A549 (cell line): ENCODE results near the gene GALNT15. TPM values are rescaled to one million over a fixed set of nuclear protein-coding genes. Genes with fewer than 3 reads are reported as not detected.

ENCODE experiments used
- ATAC-seq, 2 experiments: fragments of 200-7000 bp in 1 of 2; fragments of >200 bp in 1 of 2; cut with Nextera tagmentation in 1 of 2; cut with Tn5 transposase in 1 of 2; 3 replicates each; pipeline versions ENCODE4 v1.8.0 to v1.9.1; 2018 to 2020; ENCODE audit warnings: mild to moderate bottlenecking in 1 of 2, moderate library complexity in 1 of 2
- CTCF ChIA-PET: fragments of 300-600 bp; sonication (Branson Sonifier 250); formaldehyde crosslinking; extraction: SDS; loops from one replicate; lab custom pipeline; 2021; ENCODE audit warnings: antibody characterized with exemption, inconsistent platforms; lab: Yijun Ruan, JAX
- POLR2A ChIA-PET: fragments of 350-600 bp; formaldehyde crosslinking; extraction: SDS; loops from one replicate; lab custom pipeline; 2021; ENCODE audit warnings: antibody characterized with exemption, inconsistent platforms; lab: Yijun Ruan, JAX
- DNase-seq, 2 experiments: peaks; one replicate each; pipeline versions ENCODE4 v3.0.0 to v3.0.0-alpha.2; 2011 to 2016; ENCODE audit warnings: low read depth in 1 of 2, low spot score in 1 of 2
- FAIRE-seq: peaks from 2 replicates; lab custom pipeline; 2011; peaks lifted over from hg19 to GRCh38; lab: Jason Lieb, UNC
- H3K27ac ChIP-seq, 2 experiments: fragments of >200 bp; sonication (Bioruptor Twin); formaldehyde crosslinking; 3 replicates each; pipeline ENCODE4 v1.5.1; 2016 to 2017
- H3K4me1 ChIP-seq: fragments of >200 bp; sonication (Bioruptor Twin); formaldehyde crosslinking; 3 replicates; pipeline ENCODE4 v1.6.1; 2016
- H3K4me2 ChIP-seq: fragments of >200 bp; sonication (Bioruptor Twin); formaldehyde crosslinking; 3 replicates; pipeline ENCODE4 v1.6.1; 2016
- H3K4me3 ChIP-seq: fragments of >200 bp; sonication (Bioruptor Twin); formaldehyde crosslinking; 3 replicates; pipeline ENCODE4 v1.5.1; 2016
- H3K9me3 ChIP-seq: fragments of >200 bp; sonication (Bioruptor Twin); formaldehyde crosslinking; 3 replicates; pipeline ENCODE4 v1.6.1; 2016
- CBX8 ChIP-seq: fragments of 200-600 bp; sonication (generic); IDR thresholded peaks from 2 replicates; pipeline ENCODE4 v1.6.1; 2016
- CHD4 ChIP-seq: fragments of 200-600 bp; sonication (generic); IDR thresholded peaks from 2 replicates; pipeline ENCODE4 v1.6.1; 2016; ENCODE audit warnings: antibody characterized with exemption, mild to moderate bottlenecking, borderline replicate concordance
- EHF ChIP-seq: fragments of 250-450 bp; sonication (Bioruptor Pico); IDR thresholded peaks from 2 replicates; pipeline ENCODE4 v1.5.0; 2020; ENCODE audit warnings: mild to moderate bottlenecking
- EHMT2 ChIP-seq: fragments of 200-600 bp; sonication (generic); IDR thresholded peaks from 2 replicates; pipeline ENCODE4 v1.6.1; 2016; ENCODE audit warnings: antibody characterized with exemption, low read depth, mild to moderate bottlenecking, moderate library complexity
- FOSB ChIP-seq: fragments of 250-450 bp; sonication (Bioruptor Pico); IDR thresholded peaks from 2 replicates; pipeline ENCODE4 v1.5.0; 2020; ENCODE audit warnings: mild to moderate bottlenecking, moderate library complexity
- FOXS1 ChIP-seq: fragments of 250-450 bp; sonication (Bioruptor Pico); IDR thresholded peaks from 2 replicates; pipeline ENCODE4 v1.5.0; 2020; ENCODE audit warnings: mild to moderate bottlenecking, moderate library complexity
- HEYL ChIP-seq: fragments of 250-450 bp; sonication (Bioruptor Pico); IDR thresholded peaks from 2 replicates; pipeline ENCODE4 v1.8.0; 2021; ENCODE audit warnings: mild to moderate bottlenecking, moderate library complexity
- JUN ChIP-seq, 2 experiments: fragments of >200 bp; sonication (Bioruptor Twin); formaldehyde crosslinking; IDR thresholded peaks; 2 replicates in 1 of 2; 3 replicates in 1 of 2; pipeline ENCODE4 v1.6.1; 2016 to 2017
- KDM1A ChIP-seq: fragments of 200-600 bp; sonication (generic); IDR thresholded peaks from 2 replicates; pipeline ENCODE4 v1.6.1; 2016; ENCODE audit warnings: low read depth, mild to moderate bottlenecking
- MYC ChIP-seq: IDR thresholded peaks from 2 replicates; pipeline ENCODE4 v1.6.1; 2012; ENCODE audit warnings: mild to moderate bottlenecking, inconsistent platforms, low read length, improper control_type of control experiment, borderline replicate concordance
- NR3C1 ChIP-seq: fragments of >200 bp; sonication (Bioruptor Twin); formaldehyde crosslinking; IDR thresholded peaks from 3 replicates; pipeline ENCODE4 v1.6.1; 2017
- POLR2AphosphoS2 ChIP-seq: conservative IDR thresholded peaks from 2 replicates; pipeline ENCODE4 v1.6.1; 2012; ENCODE audit warnings: low read length, improper control_type of control experiment, inconsistent platforms
- RAD21 ChIP-seq, 2 experiments: fragments of >200 bp in 1 of 2; sonication (Bioruptor Twin) in 1 of 2; formaldehyde crosslinking in 1 of 2; IDR thresholded peaks in 1 of 2; conservative IDR thresholded peaks in 1 of 2; 2 replicates in 1 of 2; 3 replicates in 1 of 2; pipeline ENCODE4 v1.6.1; 2012 to 2018; ENCODE audit warnings: inconsistent platforms in 1 of 2
- SMC3 ChIP-seq: fragments of >200 bp; sonication (Bioruptor Twin); formaldehyde crosslinking; IDR thresholded peaks from 3 replicates; pipeline ENCODE4 v1.6.1; 2018; ENCODE audit warnings: inconsistent platforms
- TFCP2L1 ChIP-seq: fragments of 250-450 bp; sonication (Bioruptor Pico); IDR thresholded peaks from 2 replicates; pipeline ENCODE4 v1.5.0; 2021; ENCODE audit warnings: mild to moderate bottlenecking
- TP53 ChIP-seq: fragments of 250-450 bp; sonication (Bioruptor Pico); IDR thresholded peaks from 2 replicates; pipeline ENCODE4 v1.5.0; 2021; ENCODE audit warnings: mild to moderate bottlenecking, moderate library complexity
- ZSCAN20 ChIP-seq: fragments of 250-450 bp; sonication (Bioruptor Pico); IDR thresholded peaks from 2 replicates; pipeline ENCODE4 v1.8.0; 2022; ENCODE audit warnings: mild to moderate bottlenecking, moderate library complexity
- WGBS: methylation state at CpG from one replicate; pipeline ENCODE4 v1.1.6; 2017; ENCODE audit errors: missing lambda C conversion rate; 5-methylcytosine and 5-hydroxymethylcytosine counted together
- polyA plus RNA-seq, 4 experiments: library from polyadenylated mRNA; depleted of rRNA in 3 of 4; stranded (reverse); fragments of >200 nt; fragmentation: RNase III in 1 of 4; extraction: RNeasy Plus Mini Kit Qiagen cat#74134 plus additional on column Dnase treatment in 1 of 4; gene quantifications; 2 replicates in 3 of 4; 3 replicates in 1 of 4; pipeline ENCODE4 v1.2.3, GENCODE V29; 2011 to 2017
- TF ChIP-seq, protein P1 (sequence below): fragments of 200-600 bp; sonication (generic); IDR thresholded peaks from 2 replicates; pipeline ENCODE4 v1.6.1; 2016; ENCODE audit warnings: antibody characterized with exemption, mild to moderate bottlenecking, moderate library complexity
- TF ChIP-seq, protein P2 (sequence below): fragments of >200 bp; sonication (Bioruptor Twin); formaldehyde crosslinking; IDR thresholded peaks from 3 replicates; pipeline ENCODE4 v1.5.1; 2016
- TF ChIP-seq, protein P3 (sequence below): fragments of >200 bp; sonication (Bioruptor Twin); formaldehyde crosslinking; IDR thresholded peaks from 3 replicates; pipeline ENCODE4 v1.6.1; 2016
- TF ChIP-seq, protein P4 (sequence below): fragments of 450-650 bp; IDR thresholded peaks from 2 replicates; pipeline ENCODE4 v1.6.1; 2014; ENCODE audit warnings: antibody characterized with exemption

Gene GALNT15
- polyA plus RNA-seq, 2 of the 4 experiments (the other 2 are of a cell fraction), result 0.04 TPM; not detected in 1

DNA sequence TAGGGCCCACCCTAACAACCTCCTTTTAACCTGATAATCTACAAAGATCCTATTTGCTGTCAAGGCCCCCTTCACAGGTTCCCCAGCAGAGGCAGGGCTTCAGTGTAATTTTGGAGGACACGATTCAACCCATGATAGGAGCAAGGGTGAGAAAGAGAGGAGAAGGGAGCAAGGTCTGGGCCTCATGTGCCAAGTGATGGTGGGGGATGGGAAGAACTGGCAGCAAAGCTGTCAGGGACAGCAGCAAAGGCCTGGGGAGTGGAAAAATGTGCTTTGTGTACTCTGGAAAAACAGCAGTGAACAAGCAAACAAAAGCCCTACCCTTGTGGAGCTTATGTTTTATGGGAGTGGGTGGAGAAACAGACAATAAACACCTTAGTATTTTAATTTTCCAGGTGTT lies 2.7 kb upstream of the GALNT15 start:
- CTCF ChIA-PET, result interaction anchor here (19.6 kb wide), 1 partner anchor 124 kb away, joined by 373 read pairs; no protein-coding TSS in a partner anchor
- WGBS, result 87% methylated on average over 1 of the region's 1 CpG
- ATAC-seq, result no peak
- Histone ChIP-seq H3K27ac (peak overlapping the region in 1 of 2 experiments; percentile 14; a peak in 1 of 6 replicates), H3K4me3 (no peak overlapping the region), H3K4me2 (no peak overlapping the region), H3K9me3 (no peaks in the 10 kb centered on the region), H3K4me1 (peaks cover 5% of the 10 kb centered on the region; the same call in 1 of the 3 replicates)
- TF ChIP-seq ZSCAN20 (no peak), TFCP2L1 (CRISPR knock-in tag) (no peak), EHF (CRISPR knock-in tag) (no peak), MYC (no peak), JUN (IDR thresholded peaks at IDR 0.05) (no peak), CBX8 (no peak)
- TF ChIP-seq, protein P1, sequence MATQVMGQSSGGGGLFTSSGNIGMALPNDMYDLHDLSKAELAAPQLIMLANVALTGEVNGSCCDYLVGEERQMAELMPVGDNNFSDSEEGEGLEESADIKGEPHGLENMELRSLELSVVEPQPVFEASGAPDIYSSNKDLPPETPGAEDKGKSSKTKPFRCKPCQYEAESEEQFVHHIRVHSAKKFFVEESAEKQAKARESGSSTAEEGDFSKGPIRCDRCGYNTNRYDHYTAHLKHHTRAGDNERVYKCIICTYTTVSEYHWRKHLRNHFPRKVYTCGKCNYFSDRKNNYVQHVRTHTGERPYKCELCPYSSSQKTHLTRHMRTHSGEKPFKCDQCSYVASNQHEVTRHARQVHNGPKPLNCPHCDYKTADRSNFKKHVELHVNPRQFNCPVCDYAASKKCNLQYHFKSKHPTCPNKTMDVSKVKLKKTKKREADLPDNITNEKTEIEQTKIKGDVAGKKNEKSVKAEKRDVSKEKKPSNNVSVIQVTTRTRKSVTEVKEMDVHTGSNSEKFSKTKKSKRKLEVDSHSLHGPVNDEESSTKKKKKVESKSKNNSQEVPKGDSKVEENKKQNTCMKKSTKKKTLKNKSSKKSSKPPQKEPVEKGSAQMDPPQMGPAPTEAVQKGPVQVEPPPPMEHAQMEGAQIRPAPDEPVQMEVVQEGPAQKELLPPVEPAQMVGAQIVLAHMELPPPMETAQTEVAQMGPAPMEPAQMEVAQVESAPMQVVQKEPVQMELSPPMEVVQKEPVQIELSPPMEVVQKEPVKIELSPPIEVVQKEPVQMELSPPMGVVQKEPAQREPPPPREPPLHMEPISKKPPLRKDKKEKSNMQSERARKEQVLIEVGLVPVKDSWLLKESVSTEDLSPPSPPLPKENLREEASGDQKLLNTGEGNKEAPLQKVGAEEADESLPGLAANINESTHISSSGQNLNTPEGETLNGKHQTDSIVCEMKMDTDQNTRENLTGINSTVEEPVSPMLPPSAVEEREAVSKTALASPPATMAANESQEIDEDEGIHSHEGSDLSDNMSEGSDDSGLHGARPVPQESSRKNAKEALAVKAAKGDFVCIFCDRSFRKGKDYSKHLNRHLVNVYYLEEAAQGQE, result no peak
- TF ChIP-seq, protein P2, sequence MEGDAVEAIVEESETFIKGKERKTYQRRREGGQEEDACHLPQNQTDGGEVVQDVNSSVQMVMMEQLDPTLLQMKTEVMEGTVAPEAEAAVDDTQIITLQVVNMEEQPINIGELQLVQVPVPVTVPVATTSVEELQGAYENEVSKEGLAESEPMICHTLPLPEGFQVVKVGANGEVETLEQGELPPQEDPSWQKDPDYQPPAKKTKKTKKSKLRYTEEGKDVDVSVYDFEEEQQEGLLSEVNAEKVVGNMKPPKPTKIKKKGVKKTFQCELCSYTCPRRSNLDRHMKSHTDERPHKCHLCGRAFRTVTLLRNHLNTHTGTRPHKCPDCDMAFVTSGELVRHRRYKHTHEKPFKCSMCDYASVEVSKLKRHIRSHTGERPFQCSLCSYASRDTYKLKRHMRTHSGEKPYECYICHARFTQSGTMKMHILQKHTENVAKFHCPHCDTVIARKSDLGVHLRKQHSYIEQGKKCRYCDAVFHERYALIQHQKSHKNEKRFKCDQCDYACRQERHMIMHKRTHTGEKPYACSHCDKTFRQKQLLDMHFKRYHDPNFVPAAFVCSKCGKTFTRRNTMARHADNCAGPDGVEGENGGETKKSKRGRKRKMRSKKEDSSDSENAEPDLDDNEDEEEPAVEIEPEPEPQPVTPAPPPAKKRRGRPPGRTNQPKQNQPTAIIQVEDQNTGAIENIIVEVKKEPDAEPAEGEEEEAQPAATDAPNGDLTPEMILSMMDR, result no peak
- TF ChIP-seq, protein P3, sequence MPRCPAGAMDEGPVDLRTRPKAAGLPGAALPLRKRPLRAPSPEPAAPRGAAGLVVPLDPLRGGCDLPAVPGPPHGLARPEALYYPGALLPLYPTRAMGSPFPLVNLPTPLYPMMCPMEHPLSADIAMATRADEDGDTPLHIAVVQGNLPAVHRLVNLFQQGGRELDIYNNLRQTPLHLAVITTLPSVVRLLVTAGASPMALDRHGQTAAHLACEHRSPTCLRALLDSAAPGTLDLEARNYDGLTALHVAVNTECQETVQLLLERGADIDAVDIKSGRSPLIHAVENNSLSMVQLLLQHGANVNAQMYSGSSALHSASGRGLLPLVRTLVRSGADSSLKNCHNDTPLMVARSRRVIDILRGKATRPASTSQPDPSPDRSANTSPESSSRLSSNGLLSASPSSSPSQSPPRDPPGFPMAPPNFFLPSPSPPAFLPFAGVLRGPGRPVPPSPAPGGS, result no peak
- DNase-seq, result no peak
- POLR2A ChIA-PET, result no interaction called here
- FAIRE-seq, result no peak

DNA sequence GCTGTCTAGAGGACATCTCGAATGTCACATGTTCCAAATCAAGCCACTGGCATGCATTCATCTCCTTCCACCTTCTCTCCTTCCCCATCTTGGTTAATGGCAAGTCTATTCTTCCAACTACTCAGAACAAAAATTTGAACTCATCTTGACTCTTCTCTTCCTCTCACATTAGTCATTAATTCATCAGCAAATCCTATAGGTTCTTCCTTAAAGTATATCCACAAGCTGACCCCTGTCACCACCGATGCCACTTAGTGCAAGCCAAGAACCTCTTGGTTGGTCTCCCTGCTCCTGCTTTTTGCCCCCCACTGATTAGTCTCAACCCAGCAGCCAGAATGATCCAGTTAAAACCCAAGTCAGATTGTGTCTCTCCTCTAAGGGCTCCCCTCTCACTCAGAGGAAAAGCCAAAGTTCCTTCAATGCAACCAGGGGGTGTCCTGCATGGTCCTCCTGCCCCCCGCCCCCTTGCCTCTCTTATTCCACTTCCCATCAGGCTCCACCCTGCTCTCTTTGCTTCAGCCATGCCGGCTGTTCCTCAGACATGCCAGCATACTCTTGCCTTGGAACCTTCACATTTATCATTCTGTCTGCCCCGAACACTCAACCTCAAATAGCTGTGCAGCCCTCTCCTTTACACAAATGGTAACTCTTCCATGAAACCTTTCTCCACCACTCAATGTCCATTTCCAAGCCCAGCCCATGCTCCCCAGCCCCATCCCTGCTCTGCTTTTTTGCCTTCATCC lies 1.0 kb upstream of the GALNT15 start:
- Histone ChIP-seq H3K4me1 (peaks cover 14% of the 10 kb centered on the region; the same call in 2 of the 3 replicates), H3K4me2 (no peak overlapping the region), H3K9me3 (no peaks in the 10 kb centered on the region), H3K4me3 (no peak overlapping the region), H3K27ac (peak overlapping the region in 1 of 2 experiments; percentile 31; a peak in 2 of 6 replicates)
- FAIRE-seq (no peak), ATAC-seq (no peak), DNase-seq (no peak)
- ChIA-PET POLR2A (no interaction called here), CTCF (interaction anchor here (0.7 to 19.6 kb wide), 7 partner anchors 9 to 357 kb away, joined by 3 to 373 read pairs (median 4); no protein-coding TSS in a partner anchor)
- 74% methylated on average over 5 of the region's 5 CpGs for WGBS
- no peak for TF ChIP-seq POLR2AphosphoS2
- no peak for TF ChIP-seq JUN (IDR thresholded peaks at IDR 0.05)
- TF ChIP-seq, protein P4, sequence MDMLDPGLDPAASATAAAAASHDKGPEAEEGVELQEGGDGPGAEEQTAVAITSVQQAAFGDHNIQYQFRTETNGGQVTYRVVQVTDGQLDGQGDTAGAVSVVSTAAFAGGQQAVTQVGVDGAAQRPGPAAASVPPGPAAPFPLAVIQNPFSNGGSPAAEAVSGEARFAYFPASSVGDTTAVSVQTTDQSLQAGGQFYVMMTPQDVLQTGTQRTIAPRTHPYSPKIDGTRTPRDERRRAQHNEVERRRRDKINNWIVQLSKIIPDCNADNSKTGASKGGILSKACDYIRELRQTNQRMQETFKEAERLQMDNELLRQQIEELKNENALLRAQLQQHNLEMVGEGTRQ, result no peak
- no peak for TF ChIP-seq RAD21 (conservative IDR thresholded peaks at IDR 0.05 in 1 of 2, IDR thresholded peaks at IDR 0.05 in 1 of 2)
- no peak for TF ChIP-seq FOSB (CRISPR knock-in tag)
- no peak for TF ChIP-seq CHD4
- no peak for TF ChIP-seq EHMT2
- no peak for TF ChIP-seq NR3C1
- no peak for TF ChIP-seq HEYL (CRISPR knock-in tag)
- no peak for TF ChIP-seq FOXS1 (CRISPR knock-in tag)
- TF ChIP-seq KDM1A, result no peak
- no peak for TF ChIP-seq TP53 (CRISPR knock-in tag)
- TF ChIP-seq TFCP2L1 (CRISPR knock-in tag), result no peak
- TF ChIP-seq SMC3, result no peak
